Panc1 (cell line): Measurements from ENCODE around the gene NUDT6. TPM values are rescaled to one million over a fixed set of nuclear protein-coding genes. Genes with fewer than 3 reads are reported as not detected.

Experiments used
- ATAC-seq: fragments of 200-7000 bp; cut with Tn5 transposase; 2 replicates; pipeline ENCODE4 v1.9.1; 2020; ENCODE audit warnings: mild to moderate bottlenecking, moderate library complexity
- BruUV-seq: library from RNA; stranded (reverse); fragments of 400-500 nt; replicated peaks from 2 replicates; lab custom pipeline; 2021; lab: Mats Ljungman, UMichigan
- CTCF ChIA-PET: fragments of 300-600 bp; sonication (Branson Sonifier 250); formaldehyde crosslinking; loops from one replicate; lab custom pipeline; 2022; ENCODE audit warnings: antibody characterized with exemption; lab: Charles Lee
- POLR2A ChIA-PET: fragments of 300-600 bp; sonication (Branson Sonifier 250); formaldehyde crosslinking; loops from one replicate; lab custom pipeline; 2022; ENCODE audit warnings: antibody characterized with exemption; lab: Charles Lee
- DNase-seq: peaks from one replicate; pipeline ENCODE4 v3.0.0-alpha.2; 2010; ENCODE audit warnings: low read depth, low spot score
- H3K27ac ChIP-seq: 2 replicates; pipeline ENCODE4 v1.5.1; 2011; ENCODE audit warnings: mild to moderate bottlenecking, low read length, inconsistent platforms
- H3K27me3 ChIP-seq: fragments of 200-500 bp; sonication (Bioruptor generic); 2 replicates; pipeline ENCODE4 v1.6.0; 2014; ENCODE audit warnings: low read length, inconsistent platforms; ENCODE audit not compliant: control insufficient read depth, insufficient read depth
- H3K36me3 ChIP-seq: fragments of 200-500 bp; sonication (Bioruptor generic); 2 replicates; pipeline ENCODE4 v1.5.1; 2014; ENCODE audit warnings: inconsistent platforms, mild to moderate bottlenecking, low read length, moderate library complexity; ENCODE audit not compliant: control insufficient read depth, insufficient read depth
- H3K4me1 ChIP-seq: 2 replicates; pipeline ENCODE4 v1.5.1; 2011; ENCODE audit warnings: inconsistent platforms, mild to moderate bottlenecking, low read length, moderate library complexity; ENCODE audit not compliant: control insufficient read depth, insufficient read depth
- H3K4me3 ChIP-seq, 2 experiments: 2 replicates each; pipeline ENCODE4 v1.5.1; 2011 to 2012; ENCODE audit warnings: low read depth in 2 of 2, low read length in 2 of 2, mild to moderate bottlenecking in 2 of 2, inconsistent platforms in 1 of 2, moderate library complexity in 1 of 2
- H3K9me3 ChIP-seq: fragments of 200-500 bp; sonication (Bioruptor generic); 2 replicates; pipeline ENCODE4 v1.5.1; 2014; ENCODE audit warnings: low read depth, mild to moderate bottlenecking, inconsistent platforms, low read length, moderate library complexity; ENCODE audit not compliant: control insufficient read depth, insufficient read depth
- CTCF ChIP-seq: fragments of 450-650 bp; IDR thresholded peaks from 2 replicates; pipeline ENCODE4 v1.5.1; 2017; ENCODE audit warnings: mild to moderate bottlenecking
- POLR2AphosphoS5 ChIP-seq: IDR thresholded peaks from 2 replicates; pipeline ENCODE4 v1.6.1; 2012; ENCODE audit warnings: mild to moderate bottlenecking, low read depth, low read length, moderate library complexity
- REST ChIP-seq, 2 experiments: IDR thresholded peaks; 2 replicates each; pipeline ENCODE4 v1.6.1; 2011 to 2012; ENCODE audit warnings: low read depth in 2 of 2, control low read depth in 1 of 2, low read length in 1 of 2, mild to moderate bottlenecking in 1 of 2, moderate library complexity in 1 of 2; ENCODE audit not compliant: insufficient read depth in 1 of 2
- SIN3A ChIP-seq: IDR thresholded peaks from 2 replicates; pipeline ENCODE4 v1.6.1; 2012; ENCODE audit warnings: low read depth, mild to moderate bottlenecking, low read length, moderate library complexity, borderline replicate concordance; ENCODE audit not compliant: insufficient read depth
- TCF7L2 ChIP-seq: IDR thresholded peaks from 2 replicates; pipeline ENCODE4 v1.6.1; 2011; ENCODE audit warnings: mild to moderate bottlenecking, low read depth, low read length, inconsistent platforms
- in situ Hi-C: cut with HindIII; loops from 2 replicates; pipeline ENCODE4 v1.10.0; 2016; ENCODE audit warnings: low sequenced_read_pairs, low pct_unique_long_range_greater_than_20kb
- intact Hi-C: fragments of 100-400 bp; cut with micrococcal nuclease; formaldehyde crosslinking; loops from one replicate; pipeline ENCODE4 v1.10.0; 2022; ENCODE audit not compliant: unreplicated experiment
- total RNA-seq: library from RNA; stranded (reverse); gene quantifications from one replicate; pipeline ENCODE4 v1.2.1, GENCODE V29; 2021; ENCODE audit not compliant: unreplicated experiment

The NUDT6 gene
- total RNA-seq, 1 experiment from 2014 or later, result 7.5 TPM

GRCh38 chr4:122909683-122910082 is 12.7 kb downstream of the NUDT6 start:
- BruUV-seq, result no TSS peak
- ATAC-seq, result no peak
- DNase-seq, result no peak
- intact Hi-C loops, result loop anchor here (5.0 kb wide), 1 partner anchor 152 kb away; no protein-coding TSS in a partner anchor
- H3K4me3 ChIP-seq, result no peak overlapping the region
- TF ChIP-seq SIN3A (no peak), REST (IDR thresholded peaks at IDR 0.05; ENCODE audit: insufficient read depth in 1 of 2, low read depth in 2 of 2, low read length in 1 of 2) (no peak), POLR2AphosphoS5 (no peak)
- peaks cover 11% of the 10 kb centered on the region; the same call in 1 of the 2 replicates for H3K4me1 ChIP-seq
- in situ Hi-C loops, result no loop called here
- H3K27me3 ChIP-seq, result no peaks in the 10 kb centered on the region
- H3K9me3 ChIP-seq, result no peaks in the 10 kb centered on the region
- H3K36me3 ChIP-seq, result peaks cover 8% of the 10 kb centered on the region; the same call in 1 of the 2 replicates
- POLR2A ChIA-PET, result no interaction called here
- CTCF ChIA-PET, result no interaction called here
- no peak overlapping the region for H3K27ac ChIP-seq

GRCh38 chr4:122908223-122908622 is 14.2 kb downstream of the NUDT6 start:
- no peak for ATAC-seq
- Histone ChIP-seq H3K36me3 (peaks cover 5% of the 10 kb centered on the region; the same call in 1 of the 2 replicates), H3K27me3 (no peaks in the 10 kb centered on the region), H3K27ac (no peak overlapping the region; the same call in 1 of the 2 replicates), H3K4me3 (no peak overlapping the region), H3K4me1 (peaks cover 4% of the 10 kb centered on the region; the same call in 1 of the 2 replicates), H3K9me3 (no peaks in the 10 kb centered on the region)
- no peak for DNase-seq
- in situ Hi-C loops (no loop called here), intact Hi-C loops (no loop called here)
- CTCF ChIA-PET, result interaction anchor here (0.6 kb wide), 1 partner anchor 191 kb away, joined by 3 read pairs; no protein-coding TSS in a partner anchor
- TF ChIP-seq TCF7L2 (no peak), CTCF (no peak), REST (IDR thresholded peaks at IDR 0.05; ENCODE audit: insufficient read depth in 1 of 2, low read depth in 2 of 2, low read length in 1 of 2) (no peak), SIN3A (no peak), POLR2AphosphoS5 (no peak)
- no TSS peak for BruUV-seq
- POLR2A ChIA-PET, result no interaction called here
